HS-27A (cell line): ENCODE measurements around the gene TBATA.

Experiments
- DNase-seq: peaks from one replicate; pipeline ENCODE4 v3.0.0-alpha.2; 2012; ENCODE audit warnings: low read depth, missing footprints

The TBATA gene

GRCh38 chr10:70785190-70785589 is at the start of gene TBATA:
Gene TBATA (minus strand): TSS chr10:70785377. CDS start chr10:70783379, 1,998 bp downstream.
- no peak for DNase-seq

GRCh38 chr10:70834441-70835151 is 49.4 kb upstream of the TBATA start:
- no peak for DNase-seq

GRCh38 chr10:70834021-70834420 is 48.8 kb upstream of the TBATA start:
- no peak for DNase-seq

GRCh38 chr10:70833601-70834000 is 48.4 kb upstream of the TBATA start:
- no peak for DNase-seq

- DNase-seq = no peak
Observed at GRCh38 chr10:70832852-70833528, 47.8 kb upstream of the TBATA start.

GRCh38 chr10:70832221-70832620 is 47.0 kb upstream of the TBATA start:
- DNase-seq = no peak

GRCh38 chr10:70830164-70830563 is 45.0 kb upstream of the TBATA start:
- DNase-seq = no peak

- no peak for DNase-seq
Observed at GRCh38 chr10:70829543-70829942, 44.4 kb upstream of the TBATA start.

- DNase-seq = no peak
Observed at GRCh38 chr10:70828923-70829322, 43.7 kb upstream of the TBATA start.

- no peak for DNase-seq
Observed at GRCh38 chr10:70827086-70827757, 42.0 kb upstream of the TBATA start.

GRCh38 chr10:70822076-70822820 is 37.1 kb upstream of the TBATA start:
- DNase-seq = no peak

- DNase-seq = no peak
Observed at GRCh38 chr10:70820976-70821750, 36.0 kb upstream of the TBATA start.

- peak; percentile 51 for DNase-seq
Observed at GRCh38 chr10:70816220-70816894, 31.2 kb upstream of the TBATA start.

GRCh38 chr10:70815504-70816219 is 30.5 kb upstream of the TBATA start, which contains the start of gene SGPL1:
Gene SGPL1 (plus strand): TSS chr10:70815948. CDS start chr10:70816854, 906 bp downstream.
- DNase-seq = peak; percentile 8

GRCh38 chr10:70814126-70814525 is 28.9 kb upstream of the TBATA start:
- no peak for DNase-seq

GRCh38 chr10:70812814-70813213 is 27.6 kb upstream of the TBATA start:
- no peak for DNase-seq

- DNase-seq = no peak
Observed at GRCh38 chr10:70811881-70812280, 26.7 kb upstream of the TBATA start.

GRCh38 chr10:70810967-70811366 is 25.8 kb upstream of the TBATA start:
- no peak for DNase-seq

GRCh38 chr10:70809726-70810125 is 24.5 kb upstream of the TBATA start:
- no peak for DNase-seq

- no peak for DNase-seq
Observed at GRCh38 chr10:70809011-70809611, 23.9 kb upstream of the TBATA start.
